Stimulated activated CD8-positive, alpha-beta memory T cell treated with anti-CD3 and anti-CD28 coated beads, Interleukin-12 subunit alpha, Interleukin-12 subunit beta, amount 100 ng/mL, for 4 hours (primary cell): ENCODE data around the gene PIM2.
A peak's percentile ranks its signal among the peaks of the same experiment; 100 is the strongest.
"Not testable (repeated sequence)": the region's sequence is repeated elsewhere in the genome, so short reads cannot be mapped to it uniquely, and the experiment has no call there.

Experiments
- DNase-seq: peaks from one replicate; pipeline ENCODE4 v3.0.0-alpha.2; 2020; ENCODE audit warnings: low read depth

Gene PIM2

DNA sequence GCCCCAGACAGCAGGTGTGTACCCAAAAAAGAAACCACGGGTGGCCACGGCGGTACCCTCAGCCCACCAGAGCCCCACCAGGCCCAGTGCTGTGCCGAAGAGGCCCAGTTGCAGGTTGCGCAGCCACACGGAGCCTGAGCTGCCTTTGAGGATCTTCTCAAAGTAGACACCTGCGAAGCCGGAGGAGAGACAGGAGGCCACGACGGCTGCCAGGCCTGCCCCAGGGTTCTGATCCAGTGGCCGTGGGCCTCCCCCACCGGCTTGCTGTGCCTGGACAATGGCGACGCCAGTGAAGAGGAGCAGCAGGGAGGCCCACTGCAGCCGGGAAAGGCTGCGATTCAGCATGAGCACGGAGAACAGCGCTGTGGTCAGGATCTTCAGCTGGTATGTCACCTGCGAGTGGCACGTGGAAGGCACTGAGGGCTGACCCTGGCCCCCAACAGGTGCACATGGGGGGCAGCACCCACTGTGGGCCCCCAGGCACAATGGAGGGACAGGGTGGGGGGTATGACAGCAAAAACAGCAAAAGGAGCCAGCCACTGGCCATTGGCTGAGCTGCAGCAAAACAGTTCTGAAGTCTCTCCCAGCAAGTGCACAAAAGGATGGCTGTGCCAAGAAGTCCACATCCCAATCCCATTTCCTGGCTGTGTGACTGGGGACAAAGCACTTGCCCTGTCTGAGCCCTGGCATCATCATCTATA lies 13.6 kb downstream of the PIM2 start:
- DNase-seq: no peak

DNA sequence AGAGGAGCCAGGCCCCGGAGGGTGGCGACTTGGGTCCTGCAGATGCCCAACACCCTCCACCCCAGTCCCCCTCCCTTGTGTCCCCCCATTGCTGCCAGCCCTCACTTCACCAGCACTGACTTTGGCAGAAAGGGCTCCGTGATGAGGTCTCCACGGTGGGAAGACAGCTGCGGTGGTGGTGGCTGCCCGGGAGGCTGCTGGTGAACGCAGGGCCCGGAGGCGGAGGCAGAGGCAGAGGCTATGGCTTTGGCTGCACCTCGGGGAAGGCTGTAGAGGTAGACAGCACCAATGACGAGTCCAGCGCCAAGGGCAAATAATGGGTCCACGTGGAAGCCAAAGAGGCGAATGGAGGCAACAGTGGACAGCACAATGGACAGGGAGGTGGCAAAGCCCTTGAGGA lies 14.2 kb downstream of the PIM2 start:
- no peak for DNase-seq

DNA sequence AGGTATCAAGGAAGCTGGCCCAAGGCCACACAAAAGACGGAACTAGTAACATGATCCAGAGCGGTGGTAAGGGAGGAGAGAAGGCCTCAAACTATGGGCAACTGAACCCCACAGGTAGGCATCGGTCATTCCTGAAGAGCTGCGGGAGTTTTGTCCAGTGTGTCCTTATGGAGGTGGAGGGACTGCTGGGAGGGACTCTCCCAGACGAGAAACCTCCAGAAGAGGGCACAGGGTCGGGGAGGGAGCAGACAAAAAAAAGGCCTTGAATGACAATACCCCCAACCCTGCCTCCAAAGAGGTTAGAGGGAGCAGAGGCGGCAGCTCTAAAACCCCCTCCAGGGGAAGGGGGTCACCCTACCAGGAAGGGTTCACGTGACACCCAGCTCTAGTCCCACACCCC lies 14.6 kb downstream of the PIM2 start:
- no peak for DNase-seq

DNA sequence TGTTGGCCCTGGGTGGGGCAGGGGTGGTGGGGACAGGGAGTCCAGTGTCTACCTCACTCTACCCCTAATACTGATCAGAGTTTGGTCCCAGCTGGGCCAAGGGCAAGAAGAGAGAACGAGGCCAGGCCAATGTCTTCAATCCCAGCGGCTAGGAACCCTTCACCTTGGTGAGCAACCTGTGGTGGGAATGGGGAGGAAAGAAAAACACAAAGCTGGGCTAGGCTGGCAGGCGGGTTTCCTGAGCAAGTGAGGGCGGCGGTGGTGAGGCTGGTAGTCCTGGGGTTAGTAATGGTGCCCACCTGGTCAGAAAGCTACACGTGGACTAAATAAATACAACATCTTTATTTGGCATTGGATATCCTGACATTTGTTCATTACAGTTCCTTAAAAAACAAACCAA lies 15.5 kb downstream of the PIM2 start:
- no peak for DNase-seq

DNA sequence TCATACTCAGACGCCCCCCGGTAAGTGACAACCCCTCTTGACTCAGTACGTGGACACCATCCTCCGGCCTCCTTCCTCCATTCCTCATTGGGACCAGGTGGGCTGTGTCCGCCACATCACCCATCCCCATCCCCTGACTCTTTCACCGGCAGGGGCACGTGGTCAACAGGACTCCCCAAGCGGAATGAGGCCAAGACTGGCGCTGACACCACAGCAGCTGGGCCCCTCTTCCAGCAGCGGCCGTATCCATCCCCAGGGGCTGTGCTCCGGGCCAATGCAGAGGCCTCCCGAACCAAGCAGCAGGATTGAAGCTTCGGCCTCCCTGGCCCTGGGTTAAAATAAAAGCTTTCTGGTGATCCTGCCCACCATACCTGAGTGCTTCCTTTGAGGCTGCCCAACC lies 16.0 kb downstream of the PIM2 start:
- DNase-seq: no peak

DNA sequence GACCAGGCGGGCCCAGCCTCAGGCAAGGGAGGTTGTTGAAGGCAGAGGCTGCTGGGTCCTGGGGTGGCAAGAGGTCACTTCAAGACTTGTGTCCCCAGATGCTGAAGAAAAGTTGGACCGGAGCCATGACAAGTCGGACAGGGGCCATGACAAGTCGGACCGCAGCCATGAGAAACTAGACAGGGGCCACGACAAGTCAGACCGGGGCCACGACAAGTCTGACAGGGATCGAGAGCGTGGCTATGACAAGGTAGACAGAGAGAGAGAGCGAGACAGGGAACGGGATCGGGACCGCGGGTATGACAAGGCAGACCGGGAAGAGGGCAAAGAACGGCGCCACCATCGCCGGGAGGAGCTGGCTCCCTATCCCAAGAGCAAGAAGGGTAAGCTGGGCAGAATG lies 16.7 kb downstream of the PIM2 start:
- no peak for DNase-seq

DNA sequence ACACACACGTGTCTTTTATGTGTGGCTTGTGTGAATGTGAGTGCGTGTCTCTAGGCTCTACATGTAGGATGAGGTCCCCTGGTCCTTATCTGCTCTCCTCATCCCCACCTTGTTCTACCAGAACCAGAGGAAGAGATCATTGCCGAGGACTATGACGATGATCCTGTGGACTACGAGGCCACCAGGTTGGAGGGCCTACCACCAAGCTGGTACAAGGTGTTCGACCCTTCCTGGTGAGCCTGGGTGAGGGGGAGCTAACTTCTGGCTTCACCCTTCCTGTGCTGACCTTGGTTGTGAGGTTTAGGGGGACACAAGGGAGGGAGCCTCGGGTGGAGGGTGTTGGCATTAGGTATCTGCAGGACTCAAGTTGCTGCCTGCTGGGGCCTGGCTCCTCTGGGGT lies 17.8 kb downstream of the PIM2 start:
- DNase-seq: no peak

DNA sequence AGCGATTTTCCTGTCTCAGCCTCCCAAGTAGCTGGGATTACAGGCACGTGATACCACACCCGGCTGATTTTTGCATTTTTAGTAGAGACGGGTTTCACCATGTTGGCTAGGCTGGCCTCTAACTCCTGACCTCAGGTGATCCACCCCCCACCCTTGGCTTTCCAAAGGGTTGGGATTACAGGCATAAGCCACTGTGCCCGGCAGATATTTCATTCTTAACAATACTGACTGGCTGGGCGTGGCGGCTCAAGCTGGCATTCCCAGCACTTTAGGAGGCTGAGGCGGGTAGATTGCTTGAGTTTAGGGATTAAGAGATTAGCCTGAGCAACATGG lies 19.8 kb downstream of the PIM2 start:
- no peak for DNase-seq

DNA sequence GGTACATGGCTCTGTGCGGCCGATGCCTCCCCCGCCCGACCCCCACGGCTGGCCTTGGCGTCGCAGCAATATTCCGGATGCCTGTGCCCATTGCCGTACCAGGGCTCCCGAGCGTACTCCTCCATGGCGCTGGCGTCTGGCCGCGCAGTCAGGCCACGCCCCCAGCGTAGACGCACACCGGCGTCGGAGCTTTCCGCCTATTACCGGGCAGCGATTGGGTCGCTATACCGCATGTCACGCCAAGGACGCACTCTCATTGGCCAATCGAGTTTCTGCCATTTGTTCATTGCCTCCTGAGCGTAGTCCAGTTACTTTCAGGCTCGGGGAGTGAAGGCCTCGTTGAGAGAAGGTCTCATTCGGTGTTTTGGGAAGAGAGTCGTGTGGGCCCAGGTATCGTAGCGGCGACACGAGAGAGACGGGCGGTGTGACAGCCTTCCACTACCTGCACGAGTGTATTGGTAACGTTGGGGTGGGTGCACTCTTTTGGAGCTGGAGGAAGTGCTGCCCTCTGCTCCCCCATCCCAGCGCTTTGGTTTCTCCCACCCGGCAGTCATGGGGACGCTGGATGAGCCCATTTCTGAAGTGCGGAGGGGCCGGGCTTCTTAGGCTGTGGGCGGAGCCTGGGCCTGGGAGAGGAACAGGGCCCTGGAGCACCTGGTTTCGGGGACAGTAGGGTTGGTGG lies 21.1 kb downstream of the PIM2 start, which contains the start of the genes PQBP1 and TIMM17B:
Gene PQBP1, plus strand, starts transcription at position 306 of the 682 bp plus-strand sequence. CDS start 580 bp downstream, outside the sequence.
Gene TIMM17B, minus strand, starts transcription at position 144 of the 682 bp plus-strand sequence. Its CDS starts 19 bp downstream, at position 125.
- DNase-seq: peak; percentile 72

DNA sequence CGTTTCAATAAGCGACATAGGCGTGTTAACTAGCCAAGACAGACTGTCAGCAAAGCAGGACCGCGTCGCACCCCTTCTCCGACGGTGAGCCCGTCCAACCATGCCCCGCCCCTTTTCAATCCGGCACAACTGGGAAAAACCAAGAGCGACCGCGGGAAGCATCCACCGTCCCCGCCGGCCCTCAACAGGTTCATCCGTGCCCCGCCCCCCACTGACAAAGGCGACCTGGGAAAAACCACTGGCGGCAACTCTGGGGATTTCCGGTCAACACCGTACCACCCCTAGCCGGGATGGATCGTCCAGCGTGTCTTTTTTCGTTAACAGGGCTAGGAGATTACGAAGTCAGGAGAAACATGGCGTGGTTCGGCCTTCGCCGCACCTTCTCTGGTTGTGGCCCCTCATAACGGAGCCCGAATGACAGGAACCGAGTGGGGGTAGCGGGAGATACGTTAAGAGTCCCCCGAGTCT lies 21.6 kb downstream of the PIM2 start:
- DNase-seq: no peak

DNA sequence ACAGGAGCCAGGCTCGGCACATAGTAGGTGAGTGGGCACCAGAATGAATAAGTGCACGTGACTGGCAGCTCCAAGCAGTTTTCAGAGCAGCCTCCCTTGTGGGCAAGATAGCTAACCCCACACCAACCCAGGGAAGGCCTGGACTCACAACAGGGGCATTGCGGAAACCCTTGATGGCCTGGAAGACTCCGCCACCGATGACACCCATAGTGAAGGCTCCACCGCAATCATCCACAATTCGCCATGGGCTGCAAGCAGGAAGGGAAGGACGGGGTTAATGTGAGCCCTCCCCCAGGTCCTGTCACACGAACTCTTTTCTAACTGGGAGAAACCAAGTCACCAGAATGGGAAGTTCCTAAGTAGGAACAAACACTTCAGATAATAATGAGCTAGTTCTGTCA lies 22.2 kb downstream of the PIM2 start:
- DNase-seq: no peak

DNA sequence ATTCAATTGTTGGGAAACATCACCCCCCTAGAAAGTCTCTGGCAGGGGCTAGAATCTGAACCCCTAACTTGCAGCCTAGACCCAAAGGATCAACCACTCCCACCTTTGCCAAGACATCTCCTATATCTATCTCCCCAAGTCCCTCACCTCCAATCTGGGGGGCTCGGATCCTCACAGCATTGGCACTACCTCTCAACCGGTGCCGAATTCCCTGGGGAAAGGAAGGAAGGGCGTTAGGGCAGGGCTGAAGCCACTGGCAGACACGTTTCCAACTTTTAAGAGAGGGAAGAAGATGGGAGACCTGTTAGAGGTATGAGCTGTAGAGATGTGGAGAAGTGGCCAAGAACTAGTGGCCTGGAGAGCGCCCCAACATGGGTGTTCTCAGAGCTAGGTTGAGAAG lies 23.9 kb downstream of the PIM2 start:
- no peak for DNase-seq

DNA sequence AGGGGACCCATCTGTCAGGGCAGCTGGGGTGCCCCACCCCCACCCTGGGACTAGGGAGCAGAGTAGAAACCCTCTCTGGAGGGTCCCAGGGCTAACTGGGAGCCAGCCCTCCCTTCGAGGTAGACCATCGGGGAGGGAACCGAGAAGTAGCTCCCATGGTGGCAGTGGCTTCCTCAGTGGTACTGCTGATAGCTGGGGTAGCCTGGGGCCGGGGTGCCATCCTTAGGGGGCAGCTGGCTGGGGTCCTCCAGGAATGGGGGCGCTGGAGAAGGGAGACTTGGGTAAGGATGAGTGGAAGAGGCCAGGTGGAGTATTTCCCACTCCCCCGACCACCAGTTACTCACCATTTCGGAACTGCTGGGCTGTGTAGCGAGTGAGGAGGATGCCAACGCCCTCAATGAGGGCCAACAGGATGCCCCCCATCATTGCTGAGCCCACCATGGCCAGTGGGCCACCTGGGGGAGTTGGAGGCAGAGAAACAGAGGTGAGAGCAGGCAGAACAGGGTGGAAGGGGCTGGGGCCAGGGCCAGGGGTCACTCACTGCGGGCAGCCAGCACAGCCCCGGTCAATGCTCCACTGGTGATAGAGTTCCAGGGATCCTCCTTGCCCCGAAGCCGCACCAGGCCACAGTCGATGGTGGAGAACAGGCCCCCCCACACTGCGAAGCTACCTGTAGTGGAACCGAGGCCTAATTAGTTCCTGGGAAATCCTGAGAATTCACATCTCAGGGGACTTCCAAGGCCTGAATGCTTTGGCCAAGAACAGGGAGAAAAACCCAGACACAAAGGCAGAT lies 25.1 kb downstream of the PIM2 start:
- DNase-seq: no peak

DNA sequence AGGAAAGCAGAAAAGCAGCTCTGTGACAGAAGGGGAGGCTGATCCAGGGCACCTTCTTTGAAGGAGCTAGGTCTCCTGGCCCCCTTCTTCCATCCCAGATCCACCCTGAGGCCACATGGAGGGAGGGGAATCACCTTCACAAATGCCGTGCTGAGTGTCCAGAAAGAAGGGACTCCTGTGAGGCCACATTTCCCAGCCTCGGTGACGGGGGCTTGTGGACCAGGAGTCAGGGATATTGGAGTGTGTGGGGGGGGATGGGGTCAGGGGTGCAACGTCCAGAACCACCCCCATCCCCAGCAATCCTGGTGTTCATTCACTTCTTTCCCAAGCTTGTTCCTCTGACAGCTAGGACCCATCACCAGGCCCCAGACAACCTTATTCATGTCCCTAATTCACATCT lies 25.9 kb downstream of the PIM2 start:
- no peak for DNase-seq

DNA sequence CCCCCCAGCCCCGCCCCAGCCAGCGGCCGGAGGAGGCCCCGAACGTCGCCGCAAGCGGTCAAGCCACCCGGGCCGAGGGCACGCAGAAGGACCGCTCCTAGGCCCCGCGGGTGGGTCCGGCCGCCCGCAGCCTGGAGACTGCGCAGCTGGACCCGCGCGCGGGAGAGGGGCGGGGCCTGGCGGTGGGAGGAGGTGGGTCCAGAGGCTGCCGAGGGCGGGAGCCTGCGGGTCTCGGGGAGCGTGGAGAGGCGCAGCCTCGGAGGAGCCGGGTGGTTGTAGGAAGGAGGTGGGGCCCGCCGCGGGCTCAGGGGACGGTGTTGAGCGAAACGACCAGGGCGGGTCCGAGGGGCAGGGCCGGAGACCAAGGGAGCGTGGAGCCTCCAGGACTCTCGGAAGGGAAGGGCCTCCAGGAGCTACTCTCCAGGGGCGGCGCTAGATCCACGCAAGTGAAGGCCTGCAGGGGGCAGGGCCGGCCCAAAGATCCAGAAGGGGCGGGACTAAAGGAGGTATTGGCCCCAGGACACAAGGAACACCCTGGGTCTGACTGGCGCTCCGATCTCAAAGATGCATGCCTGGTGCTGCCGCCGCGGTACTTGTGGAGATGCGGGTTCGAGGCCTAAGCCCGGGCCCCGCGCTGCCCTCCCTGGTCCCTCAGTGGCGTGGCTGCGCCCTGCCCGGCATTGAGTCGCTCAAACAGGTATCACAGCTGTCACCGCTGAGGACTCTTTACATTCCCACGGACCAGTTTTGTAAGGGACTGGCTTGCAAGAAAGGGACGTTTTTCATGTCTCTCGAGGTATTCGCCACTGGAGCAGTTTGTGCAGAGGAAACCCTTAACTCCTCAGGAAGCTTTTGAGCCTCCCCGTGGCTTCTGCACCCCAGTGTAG lies 27.2 kb downstream of the PIM2 start:
- peak; percentile 45 for DNase-seq

DNA sequence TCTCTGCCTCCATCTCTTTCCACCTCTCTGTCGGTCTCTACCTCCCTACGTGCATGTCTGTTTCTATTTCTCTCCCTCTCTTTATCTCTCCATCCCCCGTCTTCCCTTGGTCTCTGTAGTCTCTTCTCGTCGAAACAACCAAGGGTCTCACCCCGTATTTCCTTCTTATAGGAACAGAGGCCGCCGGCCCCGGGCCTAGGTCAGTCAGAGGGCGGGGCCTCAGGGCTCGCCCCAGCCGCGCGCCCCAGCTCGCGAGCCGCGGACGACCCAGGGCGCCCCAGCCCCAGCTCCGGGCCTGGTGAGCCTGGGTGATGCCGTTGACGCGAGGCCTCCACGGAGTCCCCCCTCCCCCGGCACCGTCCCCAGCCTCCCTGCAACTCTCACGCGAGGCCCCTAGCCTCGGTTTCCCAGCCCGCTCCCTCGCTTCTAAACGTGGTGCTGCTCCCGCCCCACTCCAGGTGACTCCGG lies 27.9 kb downstream of the PIM2 start:
- no peak for DNase-seq

DNA sequence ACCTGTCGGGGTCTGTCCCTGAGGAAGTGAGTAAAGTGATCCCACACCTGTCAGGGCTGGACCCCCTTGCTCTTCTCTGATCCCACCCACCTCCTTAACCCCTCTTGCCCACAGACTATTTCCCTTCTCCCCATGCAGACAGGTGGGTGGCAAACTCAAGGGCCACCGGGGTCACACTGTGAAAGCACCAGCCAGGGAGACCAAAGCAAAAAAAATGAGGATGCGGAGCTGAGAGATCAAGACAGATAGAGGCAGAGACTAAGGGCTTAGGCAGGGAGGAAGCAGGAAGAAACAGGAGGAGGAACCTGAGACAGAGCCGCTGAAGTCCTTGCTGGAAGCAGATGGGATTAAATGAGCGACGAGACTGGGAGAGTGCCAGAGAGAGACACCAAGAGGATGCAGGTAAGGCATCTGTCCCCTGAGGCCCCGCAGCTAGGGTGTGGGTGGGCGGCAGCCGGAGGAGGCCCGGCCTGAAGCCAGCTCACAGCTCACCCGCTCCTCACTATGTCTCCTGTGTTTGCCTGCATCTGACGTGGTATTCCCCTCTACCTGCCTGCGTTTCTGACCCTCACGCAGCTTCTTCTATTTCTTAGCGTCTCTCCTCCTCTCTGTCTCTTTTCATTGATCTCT lies 28.4 kb downstream of the PIM2 start:
- DNase-seq: no peak

DNA sequence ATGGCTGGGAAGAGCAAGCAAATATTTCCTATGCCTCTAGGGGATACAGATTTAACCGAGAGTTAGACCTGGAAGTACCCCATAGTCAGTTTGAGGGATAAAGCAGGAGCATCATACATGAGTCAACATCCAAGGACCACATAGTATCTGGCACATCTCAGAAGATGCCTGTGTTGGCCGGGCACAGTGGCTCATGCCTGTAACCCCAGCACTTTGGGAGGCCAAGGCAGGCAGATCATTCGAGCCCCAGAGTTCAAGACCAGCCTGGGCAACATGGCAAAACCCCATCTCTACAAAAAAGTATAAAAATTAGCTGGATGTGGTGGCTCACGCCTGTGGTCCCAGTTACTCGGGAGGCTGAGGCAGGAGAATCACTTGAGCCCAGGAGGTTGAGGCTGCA lies 32.2 kb downstream of the PIM2 start:
- not testable (repeated sequence) for DNase-seq

DNA sequence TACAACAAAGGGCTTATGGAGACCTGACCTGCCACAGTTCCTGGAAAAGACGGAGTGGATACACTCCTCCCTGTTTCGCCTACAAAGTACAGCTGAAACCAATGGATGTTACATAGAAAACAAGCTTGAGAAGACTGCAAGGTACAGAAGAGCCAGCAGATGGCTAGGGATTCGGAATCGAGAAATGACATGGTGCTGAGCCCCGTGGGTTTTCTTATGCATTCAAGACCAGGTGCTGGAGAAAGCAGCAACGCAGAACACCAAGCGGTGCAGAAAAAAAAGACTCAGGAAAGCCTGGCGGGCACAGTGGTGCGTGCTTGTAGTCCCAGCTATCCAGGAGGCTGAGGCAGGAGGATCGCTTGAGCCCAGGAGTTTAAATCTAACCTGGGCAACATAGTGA lies 35.1 kb downstream of the PIM2 start:
- no peak for DNase-seq

DNA sequence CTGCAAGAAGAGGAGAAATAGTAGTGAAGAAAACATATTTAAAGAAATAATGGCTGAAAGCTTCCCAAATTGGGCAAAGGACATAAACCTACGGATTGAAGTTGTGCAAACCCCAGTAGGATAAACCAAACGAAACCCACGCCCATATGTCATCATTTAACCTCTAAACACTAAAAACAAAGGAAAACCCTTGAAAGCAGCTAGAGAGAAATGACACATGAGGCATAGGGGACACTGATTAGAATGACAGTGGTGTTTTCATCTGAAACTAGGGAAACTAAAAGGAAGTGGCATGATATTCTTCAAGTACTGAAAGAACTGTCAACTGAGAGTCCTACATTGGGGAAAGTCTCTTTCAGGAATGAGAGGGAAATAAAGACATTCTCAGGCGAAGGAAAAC lies 41.9 kb downstream of the PIM2 start:
- DNase-seq: not testable (repeated sequence)

DNA sequence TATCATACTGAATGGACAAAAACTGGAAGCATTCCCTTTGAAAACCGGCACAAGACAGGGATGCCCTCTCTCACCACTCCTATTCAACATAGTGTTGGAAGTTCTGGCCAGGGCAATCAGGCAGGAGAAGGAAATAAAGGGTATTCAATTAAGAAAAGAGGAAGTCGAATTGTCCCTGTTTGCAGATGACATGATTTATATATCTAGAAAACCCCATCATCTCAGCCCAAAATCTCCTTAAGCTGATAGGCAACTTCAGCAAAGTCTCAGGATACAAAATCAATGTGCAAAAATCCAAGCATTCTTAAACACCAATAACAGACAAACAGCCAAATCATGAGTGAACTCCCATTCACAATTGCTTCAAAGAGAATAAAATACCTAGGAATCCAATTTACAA lies 46.8 kb downstream of the PIM2 start:
- not testable (repeated sequence) for DNase-seq
